Mucosa of descending colon (tissue), 3 donors: ENCODE measurements around the gene UCN2. TPM values are rescaled to one million over a fixed set of nuclear protein-coding genes. Genes with fewer than 3 reads are reported as not detected.

Experiments
- ATAC-seq: fragments of 200-7000 bp; cut with Tn5 transposase; one replicate; pipeline ENCODE4 v1.9.1; 2020; ENCODE audit warnings: mild to moderate bottlenecking, moderate library complexity
- DNase-seq, 3 donors: peaks; one replicate each; pipeline ENCODE4 v3.0.0-alpha.2; 2020
- H3K36me3 ChIP-seq: fragments of 200-600 bp; one replicate; pipeline ENCODE4 v1.8.0; 2021; ENCODE audit warnings: low read depth, mild to moderate bottlenecking
- H3K4me1 ChIP-seq: fragments of 200-600 bp; one replicate; pipeline ENCODE4 v1.8.0; 2021; ENCODE audit warnings: low read depth, mild to moderate bottlenecking
- H3K4me3 ChIP-seq: fragments of 200-600 bp; one replicate; pipeline ENCODE4 v1.8.0; 2021; ENCODE audit warnings: mild to moderate bottlenecking
- H3K9me3 ChIP-seq: fragments of 200-600 bp; one replicate; pipeline ENCODE4 v1.8.0; 2021; ENCODE audit warnings: mild to moderate bottlenecking
- CTCF ChIP-seq: fragments of 200-600 bp; IDR thresholded peaks from one replicate; pipeline ENCODE4 v1.8.0; 2022; ENCODE audit warnings: antibody characterized with exemption, mild to moderate bottlenecking
- intact Hi-C, 2 donors: fragments of 100-400 bp; cut with DNase I in 1 of 2; cut with micrococcal nuclease in 1 of 2; formaldehyde crosslinking; loops; one replicate each; pipeline versions ENCODE4 v1.11.0 to v1.11.1; 2022; cut with DNase I, micrococcal nuclease
- total RNA-seq, 3 donors: library from RNA; stranded (reverse); fragmentation: NEBNext Ultra II Directional in 2 of 3; extraction: Animal tissue kit (Norgen Biotek cat#: 25700) in 2 of 3; gene quantifications; one replicate each; pipeline versions ENCODE4 v1.2.1 to v1.2.4, GENCODE V29; 2021 to 2023
- donor health status: DM: no; HTN: no; CAD: no; lungs with moderate emphysema.
- donor health status: DM: no; HTN: no; CAD: no.
- donor health status: DM: no; HTN: yes; CAD: no.

Gene UCN2
- total RNA-seq, 3 donors from 2014 or later: 0.19 TPM; not detected in 2

GRCh38 chr3:48573973-48574585 is 10.5 kb upstream of the UCN2 start:
- no peak for TF ChIP-seq CTCF
- intact Hi-C loops: no loop called here

GRCh38 chr3:48572517-48572916 is 8.9 kb upstream of the UCN2 start:
- intact Hi-C loops: no loop called here
- H3K9me3 ChIP-seq: no peaks in the 10 kb centered on the region
- no peaks in the 10 kb centered on the region for H3K4me1 ChIP-seq
- H3K4me3 ChIP-seq: no peak overlapping the region
- H3K36me3 ChIP-seq: no peaks in the 10 kb centered on the region
- ATAC-seq (no peak), DNase-seq (no peak)
- no peak for TF ChIP-seq CTCF

More at GRCh38 chr3:48573973-48574585, 10.5 kb upstream of the UCN2 start:
- H3K9me3 ChIP-seq: no peaks in the 10 kb centered on the region
- ATAC-seq: no peak
- no peak overlapping the region for H3K4me3 ChIP-seq
- no peaks in the 10 kb centered on the region for H3K4me1 ChIP-seq
- DNase-seq: no peak
- no peaks in the 10 kb centered on the region for H3K36me3 ChIP-seq

DNA sequence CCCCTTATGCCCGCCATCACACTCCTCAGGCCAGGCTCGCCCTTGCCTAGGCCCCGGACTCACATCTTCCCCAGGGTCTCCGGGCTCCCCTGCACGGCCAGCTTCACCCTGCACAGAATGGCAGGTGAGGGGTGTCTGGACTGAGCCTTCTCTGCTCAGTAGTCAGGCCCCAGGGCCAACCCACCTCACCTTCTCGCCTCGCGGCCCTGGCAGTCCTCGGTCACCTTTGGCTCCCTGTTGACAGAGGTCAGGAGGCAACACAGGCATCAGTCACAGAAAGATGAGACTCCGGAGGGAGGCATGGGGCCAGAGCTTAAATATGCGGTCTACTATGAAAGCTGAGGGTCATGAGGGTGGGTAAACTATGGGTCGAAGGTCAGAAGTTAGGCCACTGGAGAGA is 8.4 kb upstream of the UCN2 start:
- H3K4me3 ChIP-seq: no peak overlapping the region
- intact Hi-C loops: no loop called here
- ATAC-seq (no peak), DNase-seq (no peak)
- no peak for TF ChIP-seq CTCF
- no peaks in the 10 kb centered on the region for H3K4me1 ChIP-seq
- H3K9me3 ChIP-seq: no peaks in the 10 kb centered on the region
- H3K36me3 ChIP-seq: no peaks in the 10 kb centered on the region

DNA sequence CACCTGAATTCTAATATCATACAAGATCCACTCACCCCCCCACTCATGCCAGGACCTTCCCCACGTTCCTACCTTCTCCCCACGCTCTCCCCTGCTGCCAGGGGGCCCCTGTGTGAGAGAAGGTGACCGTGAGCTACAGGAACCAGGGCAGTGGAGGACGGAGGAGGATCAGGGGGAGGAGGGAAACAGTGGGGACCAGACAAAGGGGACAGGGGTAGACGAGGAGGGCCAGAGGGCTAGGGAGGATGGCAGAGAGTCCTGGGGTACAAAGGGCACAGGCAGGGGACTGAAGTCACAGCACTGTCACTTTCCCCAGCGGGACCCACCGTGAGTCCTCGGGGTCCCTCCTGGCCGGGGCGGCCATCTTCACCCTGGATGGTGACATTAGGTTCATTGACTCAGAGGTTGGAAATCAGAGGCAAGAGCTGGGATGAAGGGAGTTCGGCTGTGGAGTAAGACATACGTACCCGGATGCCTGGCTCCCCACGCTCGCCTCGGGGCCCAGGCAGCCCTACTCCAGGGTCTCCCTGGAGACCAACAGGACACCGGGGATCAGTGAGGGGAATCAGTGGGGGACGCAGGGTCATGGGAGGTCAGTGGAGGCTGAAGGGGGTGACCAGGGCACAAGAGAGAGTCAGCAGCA is 6.3 kb upstream of the UCN2 start:
- intact Hi-C loops: no loop called here
- H3K4me3 ChIP-seq: no peak overlapping the region
- H3K9me3 ChIP-seq: no peaks in the 10 kb centered on the region
- DNase-seq (no peak), ATAC-seq (no peak)
- no peaks in the 10 kb centered on the region for H3K36me3 ChIP-seq
- H3K4me1 ChIP-seq: no peaks in the 10 kb centered on the region
- TF ChIP-seq CTCF: no peak

DNA sequence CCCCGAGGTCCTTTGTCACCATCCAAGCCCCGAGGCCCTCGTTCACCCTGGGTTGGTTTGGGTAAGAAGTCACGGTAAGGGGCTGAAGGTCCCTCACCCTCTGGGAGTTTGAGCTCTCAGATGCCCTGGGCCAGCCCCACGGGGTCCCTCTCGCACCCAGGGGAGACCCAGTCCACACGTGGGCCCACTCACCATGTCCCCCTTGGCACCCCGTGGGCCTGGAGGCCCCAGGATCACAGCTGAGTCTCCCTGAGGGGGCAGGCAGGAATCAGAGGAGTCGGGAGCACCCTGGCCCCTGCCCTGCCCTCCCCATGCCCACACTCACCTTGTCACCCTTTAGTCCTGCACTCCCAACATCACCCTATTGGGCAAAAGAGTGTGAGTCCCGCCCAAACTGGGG is 5.8 kb upstream of the UCN2 start:
- no peak for TF ChIP-seq CTCF
- no peak for DNase-seq
- intact Hi-C loops: no loop called here
- H3K4me3 ChIP-seq: no peak overlapping the region
- ATAC-seq: no peak
- H3K36me3 ChIP-seq: no peaks in the 10 kb centered on the region
- no peaks in the 10 kb centered on the region for H3K9me3 ChIP-seq
- H3K4me1 ChIP-seq: no peaks in the 10 kb centered on the region
